Mesendoderm (in vitro differentiated cells): Measurements from ENCODE around the gene MGME1.

Experiments used
- DNase-seq: peaks from one replicate; pipeline ENCODE4 v3.0.0; 2013
- H2AK5ac ChIP-seq: 2 replicates; pipeline ENCODE4 v1.6.1; 2013; ENCODE audit warnings: low read length, inconsistent platforms
- H2BK120ac ChIP-seq: 2 replicates; pipeline ENCODE4 v1.6.1; 2013; ENCODE audit warnings: low read depth, mild to moderate bottlenecking, low read length, moderate library complexity, mixed read lengths
- H2BK15ac ChIP-seq: replicated peaks from 2 replicates; pipeline ENCODE4 v1.6.1; 2013; ENCODE audit warnings: low read depth, mild to moderate bottlenecking, moderate library complexity
- H2BK5ac ChIP-seq: 2 replicates; pipeline ENCODE4 v1.6.1; 2013; ENCODE audit warnings: low read length, inconsistent platforms
- H3K18ac ChIP-seq: 2 replicates; pipeline ENCODE4 v1.6.1; 2013; ENCODE audit warnings: mild to moderate bottlenecking, low read length, mixed read lengths
- H3K23ac ChIP-seq: one replicate; pipeline ENCODE4 v1.6.1; 2013; ENCODE audit warnings: low read length
- H3K27ac ChIP-seq: 2 replicates; pipeline ENCODE4 v1.5.1; 2013; ENCODE audit warnings: low read depth, mild to moderate bottlenecking, inconsistent platforms, low read length, moderate library complexity
- H3K27me3 ChIP-seq: 2 replicates; pipeline ENCODE4 v1.6.1; 2013; ENCODE audit warnings: low read length, control low read depth, mild to moderate bottlenecking, inconsistent platforms; ENCODE audit not compliant: insufficient read depth, poor library complexity
- H3K36me3 ChIP-seq: 2 replicates; pipeline ENCODE4 v1.6.1; 2013; ENCODE audit warnings: low read length, inconsistent platforms; ENCODE audit not compliant: control insufficient read depth, insufficient read depth
- H3K4ac ChIP-seq: one replicate; pipeline ENCODE4 v1.6.1; 2013; ENCODE audit warnings: low read depth, mild to moderate bottlenecking, low read length, moderate library complexity
- H3K4me1 ChIP-seq: 2 replicates; pipeline ENCODE4 v1.6.1; 2013; ENCODE audit warnings: low read depth, low read length, inconsistent platforms; ENCODE audit not compliant: control insufficient read depth
- H3K4me2 ChIP-seq: 2 replicates; pipeline ENCODE4 v1.6.1; 2013; ENCODE audit warnings: low read length
- H3K4me3 ChIP-seq: 2 replicates; pipeline ENCODE4 v1.5.1; 2013; ENCODE audit warnings: mild to moderate bottlenecking, low read length
- H3K56ac ChIP-seq: one replicate; pipeline ENCODE4 v1.6.1; 2013; ENCODE audit warnings: low read length
- H3K79me1 ChIP-seq: 2 replicates; pipeline ENCODE4 v1.6.1; 2013; ENCODE audit warnings: low read length, inconsistent platforms
- H3K79me2 ChIP-seq: 2 replicates; pipeline ENCODE4 v1.6.1; 2013; ENCODE audit warnings: mild to moderate bottlenecking, low read length; ENCODE audit not compliant: control insufficient read depth, insufficient read depth
- H3K9ac ChIP-seq: 2 replicates; pipeline ENCODE4 v1.6.1; 2013; ENCODE audit warnings: low read length, inconsistent platforms
- H4K5ac ChIP-seq: one replicate; pipeline ENCODE4 v1.6.1; 2013; ENCODE audit warnings: low read length
- H4K8ac ChIP-seq: one replicate; pipeline ENCODE4 v1.6.1; 2013; ENCODE audit warnings: low read depth, mild to moderate bottlenecking, control low read depth, low read length, moderate library complexity
- WGBS: extraction: QIAGEN DNeasy Blood & Tissue Kit; methylation state at CpG from one replicate; pipeline ENCODE4 v1.1.7; 2013; ENCODE audit warnings: low lambda C conversion rate, missing lambda C conversion rate; ENCODE audit not compliant: insufficient coverage; ENCODE audit errors: extremely low coverage; 5-methylcytosine and 5-hydroxymethylcytosine counted together

The MGME1 gene

DNA sequence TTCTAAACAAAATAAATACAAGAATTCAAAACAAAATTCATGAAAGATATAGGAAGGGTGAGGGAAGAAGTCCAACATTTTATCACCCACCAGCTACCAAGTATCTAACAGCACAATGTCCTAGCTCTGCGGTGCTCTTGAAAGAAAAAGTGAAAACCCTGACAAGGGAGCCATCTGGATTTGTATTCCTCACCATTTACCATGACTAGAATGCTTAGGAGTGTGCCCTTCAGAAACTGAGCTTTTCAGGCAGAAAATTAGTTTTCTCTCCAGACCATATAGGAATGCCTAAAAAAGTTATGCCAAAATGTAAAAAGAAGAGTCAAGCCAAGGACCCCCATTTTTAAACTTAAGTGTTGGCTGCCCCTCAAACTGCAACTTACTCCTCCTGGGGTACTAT lies 4.7 kb upstream of the MGME1 start:
- WGBS, result no CpG with 5 or more reads among the region's 1 CpG
- no peak overlapping the region for H3K4me3 ChIP-seq
- peak overlapping the region; percentile 39 for H3K4me2 ChIP-seq
- peak overlapping the region; percentile 69 for H3K56ac ChIP-seq
- no peak overlapping the region for H2BK15ac ChIP-seq
- H3K27ac ChIP-seq, result no peak overlapping the region
- peaks cover 94% of the 10 kb centered on the region for H3K79me2 ChIP-seq
- H3K4me1 ChIP-seq, result peaks cover 29% of the 10 kb centered on the region
- no peak overlapping the region for H4K5ac ChIP-seq
- no peaks in the 10 kb centered on the region for H3K27me3 ChIP-seq
- H3K18ac ChIP-seq, result no peak overlapping the region
- H3K23ac ChIP-seq, result no peak overlapping the region
- peak overlapping the region; percentile 83 for H3K9ac ChIP-seq
- H2BK120ac ChIP-seq, result no peak overlapping the region
- H3K79me1 ChIP-seq, result no peaks in the 10 kb centered on the region
- no peak overlapping the region for H4K8ac ChIP-seq
- no peak overlapping the region for H2AK5ac ChIP-seq
- no peak for DNase-seq
- no peak overlapping the region for H3K4ac ChIP-seq
- H2BK5ac ChIP-seq, result no peak overlapping the region
- H3K36me3 ChIP-seq, result peaks cover 3% of the 10 kb centered on the region

GRCh38 chr20:17964632-17965031 lies 4.2 kb upstream of the MGME1 start:
- Histone ChIP-seq H3K56ac (peak overlapping the region; percentile 89), H3K4ac (no peak overlapping the region), H2BK120ac (no peak overlapping the region), H3K4me1 (peaks cover 29% of the 10 kb centered on the region), H3K23ac (no peak overlapping the region), H4K5ac (no peak overlapping the region), H3K4me3 (peak overlapping the region; percentile 6), H3K79me2 (peaks cover 94% of the 10 kb centered on the region), H3K9ac (peak overlapping the region; percentile 83), H3K79me1 (no peaks in the 10 kb centered on the region), H2BK15ac (no peak overlapping the region), H3K4me2 (peak overlapping the region; percentile 97), H2BK5ac (no peak overlapping the region), H3K27me3 (no peaks in the 10 kb centered on the region), H4K8ac (no peak overlapping the region), H2AK5ac (no peak overlapping the region), H3K27ac (no peak overlapping the region), H3K36me3 (peaks cover 3% of the 10 kb centered on the region), H3K18ac (no peak overlapping the region)
- WGBS, result no CpG with 5 or more reads among the region's 3 CpGs
- no peak for DNase-seq

GRCh38 chr20:17965042-17965697 lies 3.6 kb upstream of the MGME1 start:
- no CpG with 5 or more reads among the region's 9 CpGs for WGBS
- Histone ChIP-seq H3K18ac (no peak overlapping the region), H3K79me2 (peaks cover 94% of the 10 kb centered on the region), H3K4me2 (peak overlapping the region; percentile 97), H2BK5ac (no peak overlapping the region), H3K79me1 (no peaks in the 10 kb centered on the region), H3K36me3 (peaks cover 3% of the 10 kb centered on the region), H3K27me3 (no peaks in the 10 kb centered on the region), H3K4me1 (peaks cover 25% of the 10 kb centered on the region), H3K27ac (peak overlapping the region; percentile 40), H4K5ac (no peak overlapping the region), H3K23ac (no peak overlapping the region), H3K9ac (peak overlapping the region; percentile 83), H4K8ac (no peak overlapping the region), H2BK15ac (no peak overlapping the region), H3K56ac (peak overlapping the region; percentile 89), H3K4me3 (peak overlapping the region; percentile 82), H2AK5ac (no peak overlapping the region), H3K4ac (no peak overlapping the region), H2BK120ac (no peak overlapping the region)
- peak; percentile 56 for DNase-seq

- peak; percentile 45 for DNase-seq
- H3K4ac ChIP-seq, result no peak overlapping the region
These were observed 2.1 kb upstream of the MGME1 start for GRCh38 chr20:17966432-17967310.

GRCh38 chr20:17967521-17968365 lies 1.1 kb upstream of the MGME1 start:
- Histone ChIP-seq H2BK5ac (peak overlapping the region; percentile 47), H3K4me2 (peak overlapping the region; percentile 44), H3K23ac (peak overlapping the region; percentile 86), H3K79me1 (no peaks in the 10 kb centered on the region), H3K4ac (peak overlapping the region; percentile 88), H4K5ac (peak overlapping the region; percentile 5), H3K27ac (peak overlapping the region; percentile 93), H3K36me3 (peaks cover 3% of the 10 kb centered on the region), H3K4me1 (peaks cover 19% of the 10 kb centered on the region), H2BK120ac (peak overlapping the region; percentile 10), H3K56ac (peak overlapping the region; percentile 95), H2BK15ac (no peak overlapping the region), H3K18ac (peak overlapping the region; percentile 82), H3K9ac (peak overlapping the region; percentile 83), H4K8ac (peak overlapping the region; percentile 67), H3K4me3 (peak overlapping the region; percentile 88), H2AK5ac (no peak overlapping the region), H3K79me2 (peaks cover 92% of the 10 kb centered on the region), H3K27me3 (no peaks in the 10 kb centered on the region)
- DNase-seq, result peak; percentile 38
- WGBS, result no CpG with 5 or more reads among the region's 41 CpGs

More at GRCh38 chr20:17966432-17967310, 2.1 kb upstream of the MGME1 start:
- WGBS, result no CpG with 5 or more reads among the region's 9 CpGs
- Histone ChIP-seq H3K79me2 (peaks cover 92% of the 10 kb centered on the region), H2BK5ac (no peak overlapping the region), H3K9ac (peak overlapping the region; percentile 83), H3K79me1 (no peaks in the 10 kb centered on the region), H3K23ac (no peak overlapping the region), H4K5ac (no peak overlapping the region), H2BK120ac (no peak overlapping the region), H3K56ac (peak overlapping the region; percentile 89), H3K4me2 (peak overlapping the region; percentile 97), H2BK15ac (no peak overlapping the region), H2AK5ac (no peak overlapping the region), H3K36me3 (peaks cover 3% of the 10 kb centered on the region), H3K4me3 (peak overlapping the region; percentile 82), H3K4me1 (peaks cover 21% of the 10 kb centered on the region), H3K18ac (no peak overlapping the region), H3K27ac (no peak overlapping the region), H4K8ac (no peak overlapping the region), H3K27me3 (no peaks in the 10 kb centered on the region)
